Testis (tissue), 3 donors: Measurements from ENCODE around the gene CRELD1. TPM values are rescaled to one million over a fixed set of nuclear protein-coding genes. Genes with fewer than 3 reads are reported as not detected.

Experiments
- DNase-seq: peaks from one replicate; pipeline ENCODE4 v3.0.0-alpha.2; 2019
- H3K27ac ChIP-seq, 2 donors: fragments of 200-600 bp; sonication (generic); one replicate each; pipeline ENCODE4 v1.5.1; 2019
- H3K27me3 ChIP-seq: fragments of 200-600 bp; sonication (generic); one replicate; pipeline ENCODE4 v1.5.1; 2019
- H3K36me3 ChIP-seq: fragments of 200-600 bp; sonication (generic); one replicate; pipeline ENCODE4 v1.5.1; 2017; ENCODE audit warnings: low read depth; ENCODE audit errors: missing control alignments
- H3K4me1 ChIP-seq: fragments of 200-600 bp; sonication (generic); one replicate; pipeline ENCODE4 v1.5.1; 2019
- H3K4me3 ChIP-seq, 2 donors: fragments of 200-600 bp; sonication (generic); one replicate each; pipeline ENCODE4 v1.5.1; 2017 to 2019
- H3K9me3 ChIP-seq: fragments of 200-600 bp; sonication (generic); one replicate; pipeline ENCODE4 v1.5.1; 2017
- CTCF ChIP-seq, 3 experiments: fragments of 450-650 bp in 2 of 3; fragments of 200-600 bp in 1 of 3; sonication (generic) in 1 of 3; IDR thresholded peaks; one replicate each; pipeline ENCODE4 v1.5.1; 2016 to 2019; ENCODE audit warnings: antibody characterized with exemption in 3 of 3, mild to moderate bottlenecking in 2 of 3, moderate library complexity in 1 of 3
- POLR2A ChIP-seq: fragments of 450-650 bp; IDR thresholded peaks from one replicate; pipeline ENCODE4 v1.6.1; 2017; ENCODE audit warnings: antibody characterized with exemption, mild to moderate bottlenecking, moderate library complexity
- WGBS, 2 donors: methylation state at CpG; one replicate each; pipeline ENCODE4 v1.1.5; 2018; 5-methylcytosine and 5-hydroxymethylcytosine counted together
- intact Hi-C: fragments of 100-400 bp; cut with DNase I; formaldehyde crosslinking; loops from one replicate; pipeline ENCODE4 v1.15.1; 2023; ENCODE audit warnings: low total_unique reads
- polyA plus RNA-seq: library from polyadenylated mRNA; stranded (reverse); fragments of 350-450 nt; fragmentation: Illumina TruSeq; extraction: RNeasy Lipid Tissue Mini Kit (QIAGEN cat#74804); gene quantifications from one replicate; pipeline ENCODE4 v1.2.3, GENCODE V29; 2014; ENCODE audit warnings: low read depth, low replicate concordance; ENCODE audit not compliant: insufficient read depth
- total RNA-seq, 2 donors: library from RNA; depleted of rRNA; stranded (reverse); fragments of >200 nt; gene quantifications; one replicate each; pipeline ENCODE4 v1.2.3, GENCODE V29; 2016

The CRELD1 gene
- total and polyA plus RNA-seq, 3 donors from 2014 or later, result 34.9 to 65.7 (median 37.1) TPM

GRCh38 chr3:9918261-9919038, 15.2 kb upstream of the CRELD1 start:
- Histone ChIP-seq H3K27me3 (no peaks in the 10 kb centered on the region), H3K4me1 (peaks cover 24% of the 10 kb centered on the region), H3K9me3 (no peaks in the 10 kb centered on the region), H3K4me3 (no peak overlapping the region), H3K27ac (no peak overlapping the region), H3K36me3 (no peaks in the 10 kb centered on the region)
- intact Hi-C loops, result no loop called here
- 95 to 97% methylated on average over 7 to 8 of the region's 8 CpGs for WGBS, 2 donors
- TF ChIP-seq CTCF (IDR thresholded peaks at IDR 0.05) (no peak), POLR2A (no peak)
- DNase-seq, result no peak

DNA sequence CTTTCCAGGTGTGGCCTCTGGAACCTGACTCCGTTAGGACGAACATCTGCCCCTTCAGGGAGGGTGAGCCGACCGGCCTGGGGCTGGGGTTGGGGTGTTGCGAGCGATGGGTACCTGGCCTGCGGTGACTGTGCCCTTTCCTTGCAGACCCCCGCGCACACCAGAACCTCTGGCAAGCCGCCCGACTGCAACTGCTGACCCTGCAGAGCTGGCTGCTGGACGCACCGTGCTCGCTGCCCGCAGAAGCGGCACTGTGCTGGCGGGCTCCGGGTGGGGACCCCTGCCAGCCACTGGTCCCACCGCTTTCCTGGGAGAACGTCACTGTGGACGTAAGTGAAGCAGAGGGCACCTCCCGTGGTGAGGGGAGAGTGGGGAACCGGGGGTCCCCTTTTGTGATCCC, 5.5 kb upstream of the CRELD1 start:
- intact Hi-C loops, result no loop called here
- no peak for DNase-seq
- no peak overlapping the region for H3K4me3 ChIP-seq
- no peaks in the 10 kb centered on the region for H3K27me3 ChIP-seq
- H3K4me1 ChIP-seq, result no peaks in the 10 kb centered on the region
- H3K27ac ChIP-seq, result no peak overlapping the region
- H3K36me3 ChIP-seq, result no peaks in the 10 kb centered on the region
- no peaks in the 10 kb centered on the region for H3K9me3 ChIP-seq
- TF ChIP-seq POLR2A (no peak), CTCF (IDR thresholded peaks at IDR 0.05) (no peak)
- 92% methylated on average over 2 to 23 of the region's 23 CpGs for WGBS, 2 donors

DNA sequence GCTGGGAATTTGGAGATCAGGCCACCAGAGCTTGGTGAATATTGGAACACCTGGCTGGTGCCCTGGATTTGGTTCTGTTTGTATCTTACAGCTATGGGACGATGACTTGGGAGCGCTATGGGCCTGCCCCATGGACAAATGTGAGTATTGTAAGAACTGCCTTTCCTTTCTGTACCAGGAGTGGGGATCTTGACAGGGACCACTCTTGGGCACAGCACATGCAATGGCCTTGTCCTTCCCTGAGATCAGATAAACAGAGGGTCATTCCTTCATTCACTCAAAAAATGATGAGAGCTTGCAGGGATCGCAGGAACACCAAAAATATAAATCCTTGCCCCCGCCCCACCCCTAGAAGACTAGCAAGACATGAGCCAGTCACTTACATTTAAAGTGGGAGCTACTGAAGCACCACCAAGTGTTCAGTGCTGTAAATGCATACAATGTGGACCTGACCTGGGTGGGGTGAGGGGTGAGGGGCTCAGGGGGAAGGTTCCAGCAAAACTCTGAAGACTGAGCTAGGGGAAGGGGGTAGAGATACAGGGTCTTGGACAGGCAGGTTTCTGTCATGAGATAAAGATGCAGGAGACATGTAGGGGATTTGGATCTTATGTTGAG, 2.7 kb upstream of the CRELD1 start:
- no peaks in the 10 kb centered on the region for H3K36me3 ChIP-seq
- no peaks in the 10 kb centered on the region for H3K27me3 ChIP-seq
- DNase-seq, result no peak
- intact Hi-C loops, result no loop called here
- H3K4me3 ChIP-seq, result no peak overlapping the region
- WGBS, 2 donors, result 90 to 95% methylated on average over 4 of the region's 4 CpGs
- TF ChIP-seq POLR2A (no peak), CTCF (IDR thresholded peaks at IDR 0.05) (no peak)
- no peaks in the 10 kb centered on the region for H3K9me3 ChIP-seq
- H3K4me1 ChIP-seq, result peaks cover 9% of the 10 kb centered on the region
- H3K27ac ChIP-seq, result no peak overlapping the region

- Histone ChIP-seq H3K4me3 (peak overlapping the region; percentile 68 to 86), H3K27me3 (no peaks in the 10 kb centered on the region), H3K4me1 (peaks cover 9% of the 10 kb centered on the region), H3K9me3 (no peaks in the 10 kb centered on the region), H3K36me3 (no peaks in the 10 kb centered on the region), H3K27ac (peak overlapping the region; percentile 88 to 89)
- intact Hi-C loops, result no loop called here
- no peak for DNase-seq
- no peak for TF ChIP-seq POLR2A
- no peak for TF ChIP-seq CTCF (IDR thresholded peaks at IDR 0.05)
- 10 to 21% methylated on average over 12 to 13 of the region's 13 CpGs for WGBS, 2 donors
Observed at GRCh38 chr3:9932535-9932842, 1.1 kb upstream of the CRELD1 start.
